H9 (cell line): Measurements from ENCODE around the gene NKAIN2. TPM values are rescaled to one million over a fixed set of nuclear protein-coding genes. Genes with fewer than 3 reads are reported as not detected.

Experiments
- DNase-seq: peaks from one replicate; pipeline ENCODE4 v3.0.0-alpha.2; 2017
- H2AFZ ChIP-seq: one replicate; pipeline ENCODE4 v1.6.1; 2013; ENCODE audit warnings: mild to moderate bottlenecking, low read length, control low read depth, moderate library complexity
- H2AK5ac ChIP-seq: 2 replicates; pipeline ENCODE4 v1.6.1; 2013; ENCODE audit warnings: low read length, control low read depth, mixed read lengths; ENCODE audit not compliant: insufficient read length
- H2BK120ac ChIP-seq: one replicate; pipeline ENCODE4 v1.6.1; 2013; ENCODE audit warnings: low read depth, mild to moderate bottlenecking, low read length, control low read depth, inconsistent platforms; ENCODE audit not compliant: poor library complexity, severe bottlenecking
- H2BK12ac ChIP-seq: 2 replicates; pipeline ENCODE4 v1.6.1; 2013; ENCODE audit warnings: low read length, control low read depth, mixed read lengths, low read depth; ENCODE audit not compliant: insufficient read length
- H2BK15ac ChIP-seq: 2 replicates; pipeline ENCODE4 v1.6.1; 2013; ENCODE audit warnings: low read depth, low read length, control low read depth
- H2BK20ac ChIP-seq: one replicate; pipeline ENCODE4 v1.6.1; 2013; ENCODE audit warnings: low read depth, mild to moderate bottlenecking, low read length, control low read depth, inconsistent platforms; ENCODE audit not compliant: poor library complexity, severe bottlenecking
- H2BK5ac ChIP-seq: 2 replicates; pipeline ENCODE4 v1.6.1; 2013; ENCODE audit warnings: low read length, control low read depth, mixed read lengths; ENCODE audit not compliant: insufficient read length
- H3K14ac ChIP-seq: 2 replicates; pipeline ENCODE4 v1.6.1; 2013; ENCODE audit warnings: low read length, control low read depth; ENCODE audit not compliant: insufficient read depth
- H3K18ac ChIP-seq: 2 replicates; pipeline ENCODE4 v1.6.1; 2013; ENCODE audit warnings: low read depth, mild to moderate bottlenecking, mixed read lengths, low read length, control low read depth; ENCODE audit not compliant: insufficient read length
- H3K23ac ChIP-seq: 2 replicates; pipeline ENCODE4 v1.6.1; 2013; ENCODE audit warnings: low read length, control low read depth, mixed read lengths, low read depth; ENCODE audit not compliant: insufficient read length
- H3K23me2 ChIP-seq: 2 replicates; pipeline ENCODE4 v1.6.1; 2013; ENCODE audit warnings: low read depth, mild to moderate bottlenecking, mixed read lengths, low read length, control low read depth; ENCODE audit not compliant: insufficient read length, poor library complexity, severe bottlenecking
- H3K27ac ChIP-seq: 2 replicates; pipeline ENCODE4 v1.5.1; 2013; ENCODE audit warnings: low read length, control low read depth, mixed read lengths, low read depth; ENCODE audit not compliant: insufficient read length
- H3K27me3 ChIP-seq: 2 replicates; pipeline ENCODE4 v1.6.1; 2013; ENCODE audit warnings: low read length, control low read depth, inconsistent platforms; ENCODE audit not compliant: insufficient read depth
- H3K4ac ChIP-seq: 2 replicates; pipeline ENCODE4 v1.6.1; 2013; ENCODE audit warnings: low read depth, mild to moderate bottlenecking, control low read depth, inconsistent platforms, low read length, moderate library complexity
- H3K4me1 ChIP-seq: 2 replicates; pipeline ENCODE4 v1.6.1; 2013; ENCODE audit warnings: low read length, control low read depth, inconsistent platforms; ENCODE audit not compliant: insufficient read depth
- H3K4me2 ChIP-seq: 2 replicates; pipeline ENCODE4 v1.6.1; 2013; ENCODE audit warnings: low read length, control low read depth, mixed read lengths; ENCODE audit not compliant: insufficient read length, insufficient read depth
- H3K56ac ChIP-seq: 2 replicates; pipeline ENCODE4 v1.6.1; 2013; ENCODE audit warnings: low read depth, mild to moderate bottlenecking, mixed read lengths, low read length, control low read depth; ENCODE audit not compliant: insufficient read length
- H3K79me1 ChIP-seq: 2 replicates; pipeline ENCODE4 v1.6.1; 2013; ENCODE audit warnings: low read depth, mild to moderate bottlenecking, moderate library complexity, low read length, control low read depth, inconsistent platforms; ENCODE audit not compliant: insufficient read depth, poor library complexity, severe bottlenecking
- H3K79me2 ChIP-seq: 2 replicates; pipeline ENCODE4 v1.6.1; 2013; ENCODE audit warnings: low read length, control low read depth, inconsistent platforms; ENCODE audit not compliant: insufficient read depth
- H3K9ac ChIP-seq: 2 replicates; pipeline ENCODE4 v1.6.1; 2013; ENCODE audit warnings: low read length, control low read depth, mixed read lengths; ENCODE audit not compliant: insufficient read length; ENCODE audit errors: extremely low read depth
- H3K9me3 ChIP-seq: one replicate; pipeline ENCODE4 v1.6.1; 2013; ENCODE audit warnings: low read depth, low read length, inconsistent platforms; ENCODE audit not compliant: control insufficient read depth
- H3T11ph ChIP-seq: one replicate; pipeline ENCODE4 v1.6.1; 2013; ENCODE audit warnings: mild to moderate bottlenecking, low read length, control low read depth, inconsistent platforms
- H4K20me1 ChIP-seq: one replicate; pipeline ENCODE4 v1.6.1; 2013; ENCODE audit not compliant: control insufficient read depth, insufficient read length, insufficient read depth
- H4K5ac ChIP-seq: 2 replicates; pipeline ENCODE4 v1.6.1; 2013; ENCODE audit warnings: low read depth, mild to moderate bottlenecking, mixed read lengths, low read length, control low read depth; ENCODE audit not compliant: insufficient read length
- H4K8ac ChIP-seq: replicated peaks from 2 replicates; pipeline ENCODE4 v1.6.1; 2013; ENCODE audit warnings: low read length, control low read depth, mixed read lengths, low read depth; ENCODE audit not compliant: insufficient read length
- H4K91ac ChIP-seq: 2 replicates; pipeline ENCODE4 v1.6.1; 2013; ENCODE audit warnings: low read depth, mild to moderate bottlenecking, moderate library complexity, mixed read lengths, low read length, control low read depth; ENCODE audit not compliant: insufficient read length
- H3K27ac Mint-ChIP-seq, 3 experiments: 2 replicates in 2 of 3; 3 replicates in 1 of 3; pipeline ENCODE4 v1.8.0; 2020 to 2021; ENCODE audit warnings: mixed read lengths in 3 of 3, mild to moderate bottlenecking in 1 of 3, moderate library complexity in 1 of 3
- H3K27me3 Mint-ChIP-seq: 2 replicates; pipeline ENCODE4 v1.8.0; 2021; ENCODE audit warnings: low read depth, mild to moderate bottlenecking, moderate library complexity, mixed read lengths
- H3K36me3 Mint-ChIP-seq, 3 experiments: 2 replicates in 2 of 3; 3 replicates in 1 of 3; pipeline ENCODE4 v1.8.0; 2020 to 2021; ENCODE audit warnings: low read depth in 3 of 3, mixed read lengths in 3 of 3; ENCODE audit not compliant: insufficient read depth in 1 of 3
- H3K4me1 Mint-ChIP-seq, 2 experiments: 2 replicates each; pipeline ENCODE4 v1.8.0; 2020; ENCODE audit warnings: mixed read lengths in 2 of 2
- H3K4me3 Mint-ChIP-seq, 2 experiments: 2 replicates in 1 of 2; 3 replicates in 1 of 2; pipeline ENCODE4 v1.8.0; 2020 to 2021; ENCODE audit warnings: mild to moderate bottlenecking in 2 of 2, mixed read lengths in 2 of 2, moderate library complexity in 1 of 2
- H3K9me3 Mint-ChIP-seq, 2 experiments: 2 replicates in 1 of 2; 3 replicates in 1 of 2; pipeline ENCODE4 v1.8.0; 2020; ENCODE audit warnings: mild to moderate bottlenecking in 2 of 2, mixed read lengths in 2 of 2, moderate library complexity in 1 of 2
- WGBS: extraction: QIAGEN DNeasy Blood & Tissue Kit; methylation state at CpG from one replicate; pipeline ENCODE4 v1.1.7; 2013; ENCODE audit warnings: missing lambda C conversion rate, low lambda C conversion rate, mixed read lengths; ENCODE audit not compliant: insufficient read length; ENCODE audit errors: extremely low coverage; 5-methylcytosine and 5-hydroxymethylcytosine counted together
- long read RNA-seq: library from polyadenylated mRNA; unstranded; transcript quantifications from one replicate; pipeline ENCODE4 v2.0.0, GENCODE V29; 2020
- total RNA-seq: library from RNA; stranded (reverse); gene quantifications from 2 replicates; pipeline ENCODE4 v1.2.1, GENCODE V29; 2021
- TF ChIP-seq, protein P1 (sequence below): fragments of 200-600 bp; sonication (generic); conservative IDR thresholded peaks from 3 replicates; pipeline ENCODE4 v1.8.0; 2021; ENCODE audit warnings: antibody characterized with exemption, mild to moderate bottlenecking

The NKAIN2 gene
- 0.17 and 0.29 TPM in 2 replicates for total RNA-seq
- long read RNA-seq, partial matches to known transcripts, result 0 of 1 reads
- long read RNA-seq, other reads (novel, unspliced or antisense), result 1 of 1 reads

DNA sequence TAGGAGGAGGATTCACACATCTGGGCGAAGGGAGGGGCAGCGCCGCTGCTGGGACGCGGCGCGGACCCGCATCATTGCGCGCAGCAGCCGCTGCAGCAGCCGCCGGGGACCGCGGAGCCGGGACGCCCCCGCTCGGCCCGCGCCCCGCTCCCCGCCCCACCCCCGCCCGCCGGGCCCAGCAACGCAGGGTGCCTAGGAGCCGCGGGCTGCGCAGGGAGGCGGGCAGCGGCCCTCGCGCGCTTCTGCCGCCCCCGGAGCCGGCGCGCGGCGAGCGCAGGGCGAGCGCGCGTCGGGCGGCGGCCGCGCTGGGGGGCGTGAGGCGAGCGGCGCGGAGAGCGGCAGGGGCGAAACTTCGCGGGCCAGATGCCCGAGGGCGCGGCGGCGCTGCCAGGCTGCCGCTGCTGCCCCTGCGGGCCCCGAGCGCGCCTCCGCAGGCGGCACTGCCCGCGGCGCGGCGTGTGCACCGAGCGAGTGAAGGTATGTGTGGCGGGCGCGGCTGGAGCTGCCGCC, at the start of gene NKAIN2:
Gene NKAIN2, plus strand, starts transcription at position 362 of the 510 bp plus-strand sequence.
- H3K27me3 Mint-ChIP-seq, result peaks cover 88% of the 10 kb centered on the region
- H3K4me3 Mint-ChIP-seq, result peak within 1 kb of the TSS; percentile 78 to 93
- no peak within 1 kb of the TSS for H2AK5ac ChIP-seq
- no peaks in the 10 kb centered on the region for H3K79me2 ChIP-seq
- WGBS, result no CpG with 5 or more reads among the region's 84 CpGs
- H3K27ac ChIP-seq, result no peak within 1 kb of the TSS
- TF ChIP-seq, protein P1, sequence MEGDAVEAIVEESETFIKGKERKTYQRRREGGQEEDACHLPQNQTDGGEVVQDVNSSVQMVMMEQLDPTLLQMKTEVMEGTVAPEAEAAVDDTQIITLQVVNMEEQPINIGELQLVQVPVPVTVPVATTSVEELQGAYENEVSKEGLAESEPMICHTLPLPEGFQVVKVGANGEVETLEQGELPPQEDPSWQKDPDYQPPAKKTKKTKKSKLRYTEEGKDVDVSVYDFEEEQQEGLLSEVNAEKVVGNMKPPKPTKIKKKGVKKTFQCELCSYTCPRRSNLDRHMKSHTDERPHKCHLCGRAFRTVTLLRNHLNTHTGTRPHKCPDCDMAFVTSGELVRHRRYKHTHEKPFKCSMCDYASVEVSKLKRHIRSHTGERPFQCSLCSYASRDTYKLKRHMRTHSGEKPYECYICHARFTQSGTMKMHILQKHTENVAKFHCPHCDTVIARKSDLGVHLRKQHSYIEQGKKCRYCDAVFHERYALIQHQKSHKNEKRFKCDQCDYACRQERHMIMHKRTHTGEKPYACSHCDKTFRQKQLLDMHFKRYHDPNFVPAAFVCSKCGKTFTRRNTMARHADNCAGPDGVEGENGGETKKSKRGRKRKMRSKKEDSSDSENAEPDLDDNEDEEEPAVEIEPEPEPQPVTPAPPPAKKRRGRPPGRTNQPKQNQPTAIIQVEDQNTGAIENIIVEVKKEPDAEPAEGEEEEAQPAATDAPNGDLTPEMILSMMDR, result no peak
- H3T11ph ChIP-seq, result no peak within 1 kb of the TSS
- H2BK20ac ChIP-seq, result no peak within 1 kb of the TSS
- H3K79me1 ChIP-seq, result no peaks in the 10 kb centered on the region
- H4K91ac ChIP-seq, result no peak within 1 kb of the TSS
- H3K4me1 Mint-ChIP-seq, result peaks cover 8% of the 10 kb centered on the region in 2 experiments
- H3K9ac ChIP-seq, result no peak within 1 kb of the TSS
- H2BK12ac ChIP-seq, result no peak within 1 kb of the TSS
- no peaks in the 10 kb centered on the region for H3K9me3 ChIP-seq
- no peak within 1 kb of the TSS for H3K23ac ChIP-seq
- H4K8ac ChIP-seq, result no peak within 1 kb of the TSS
- H3K36me3 Mint-ChIP-seq, result no peaks in the 10 kb centered on the region
- no peak within 1 kb of the TSS for H2BK5ac ChIP-seq
- H3K14ac ChIP-seq, result no peak within 1 kb of the TSS; the same call in 1 of the 2 replicates
- peak within 1 kb of the TSS; percentile 61 for H3K4me2 ChIP-seq
- peaks cover 12% of the 10 kb centered on the region for H3K23me2 ChIP-seq
- no peak within 1 kb of the TSS for H2BK120ac ChIP-seq
- no peak within 1 kb of the TSS for H3K4ac ChIP-seq
- no peaks in the 10 kb centered on the region for H3K4me1 ChIP-seq
- no peak within 1 kb of the TSS for H2BK15ac ChIP-seq
- H3K56ac ChIP-seq, result no peak within 1 kb of the TSS
- no peak for DNase-seq
- H4K5ac ChIP-seq, result no peak within 1 kb of the TSS
- no peak within 1 kb of the TSS for H2AFZ ChIP-seq
- H4K20me1 ChIP-seq, result no peaks in the 10 kb centered on the region
- H3K18ac ChIP-seq, result no peak within 1 kb of the TSS
- H3K27ac Mint-ChIP-seq, result no peak within 1 kb of the TSS
- no peaks in the 10 kb centered on the region for H3K9me3 Mint-ChIP-seq
- H3K27me3 ChIP-seq, result peaks cover 19% of the 10 kb centered on the region
